Anterior cingulate cortex (tissue), 58 donors: ENCODE results near the gene PRKD2.

Source experiments
- DNase-seq, 58 donors: peaks; one replicate each; lab custom pipeline; 2025; lab: John Stamatoyannopoulos, UW

Gene PRKD2

DNA sequence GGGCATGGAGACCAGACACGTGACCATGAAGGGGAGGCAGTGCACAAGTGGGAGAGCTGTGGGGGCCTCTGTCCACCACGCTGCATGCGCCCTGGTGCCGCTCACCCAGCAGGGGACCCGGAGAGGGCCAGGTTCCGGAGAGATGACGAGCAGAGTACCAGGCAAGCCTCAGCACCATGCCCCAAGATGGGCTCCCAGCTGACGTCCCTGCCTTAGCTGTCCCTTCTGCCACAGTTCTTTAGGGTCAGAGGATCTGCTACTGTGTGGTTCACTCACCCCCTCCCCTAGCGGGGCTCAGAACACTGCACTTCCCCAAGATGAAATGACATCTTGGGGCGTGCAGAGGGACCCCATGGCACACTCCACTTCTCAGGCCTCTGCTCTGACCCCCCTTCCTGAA is 9.6 kb upstream of the PRKD2 start:
- DNase-seq = no peak

DNA sequence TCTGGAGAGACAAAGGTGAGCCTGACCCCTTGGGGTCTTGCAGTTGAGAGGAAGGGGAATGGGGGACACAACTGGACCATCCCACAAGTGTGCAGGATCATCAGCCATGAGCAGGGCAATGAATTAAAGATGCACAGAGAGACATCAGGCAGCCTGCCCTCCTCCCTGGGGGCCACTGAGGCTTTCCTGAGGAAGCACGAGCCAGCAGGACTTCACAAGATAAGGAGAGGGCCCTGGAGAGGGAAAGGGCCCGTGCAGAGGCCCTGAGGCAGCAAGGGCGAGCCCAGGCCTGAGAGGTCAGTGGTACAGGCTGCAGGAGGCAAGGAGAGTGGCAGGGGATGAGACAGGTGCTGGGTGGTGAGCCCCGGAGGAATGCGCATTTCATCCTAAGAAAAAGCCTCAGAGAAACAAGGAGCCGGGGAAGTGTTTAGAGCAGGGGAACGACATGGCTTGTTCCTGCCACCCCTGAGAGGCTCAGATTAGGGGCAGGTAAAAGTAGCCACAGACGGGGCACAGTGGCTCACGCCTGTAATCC is 9.0 kb upstream of the PRKD2 start:
- DNase-seq = no peak

DNA sequence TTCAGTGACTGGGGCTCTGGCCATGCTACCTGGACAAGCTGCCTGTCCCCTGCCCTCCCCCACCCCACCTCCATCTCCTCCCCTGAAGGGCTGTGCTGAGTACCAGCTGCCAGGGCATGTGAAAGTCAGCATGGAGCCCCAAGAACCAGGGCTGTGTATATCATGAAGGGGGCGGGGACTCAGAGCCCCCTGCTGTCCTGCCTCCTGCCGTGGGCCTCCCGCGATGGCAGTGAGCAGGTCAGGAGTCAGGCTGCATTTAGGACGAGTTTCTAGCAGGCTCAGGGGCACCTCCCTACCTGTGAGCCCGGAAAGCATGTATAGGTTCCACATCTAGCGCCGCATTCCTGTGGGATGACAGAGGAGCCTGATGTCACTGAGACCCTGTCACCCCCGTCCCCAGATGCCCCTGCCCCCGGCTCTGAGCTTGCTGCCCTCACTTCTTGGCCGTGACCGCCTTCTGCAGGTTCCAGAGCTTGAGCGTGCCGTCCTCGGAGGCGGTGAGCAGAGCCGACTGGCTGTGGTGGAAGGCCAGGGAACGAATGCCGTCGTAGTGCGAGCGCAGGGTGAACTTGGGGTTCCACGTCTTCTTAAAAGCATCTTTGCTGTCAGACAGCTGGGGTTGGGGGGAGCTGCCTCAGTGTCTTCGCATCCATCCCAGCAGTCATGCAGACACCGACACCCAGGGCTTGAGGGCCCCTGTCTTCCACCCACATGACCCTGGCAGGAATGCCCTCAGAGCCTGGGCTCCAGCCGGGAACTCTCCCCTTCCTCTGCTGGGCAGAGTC is 8.3 kb upstream of the PRKD2 start:
- no peak for DNase-seq

DNA sequence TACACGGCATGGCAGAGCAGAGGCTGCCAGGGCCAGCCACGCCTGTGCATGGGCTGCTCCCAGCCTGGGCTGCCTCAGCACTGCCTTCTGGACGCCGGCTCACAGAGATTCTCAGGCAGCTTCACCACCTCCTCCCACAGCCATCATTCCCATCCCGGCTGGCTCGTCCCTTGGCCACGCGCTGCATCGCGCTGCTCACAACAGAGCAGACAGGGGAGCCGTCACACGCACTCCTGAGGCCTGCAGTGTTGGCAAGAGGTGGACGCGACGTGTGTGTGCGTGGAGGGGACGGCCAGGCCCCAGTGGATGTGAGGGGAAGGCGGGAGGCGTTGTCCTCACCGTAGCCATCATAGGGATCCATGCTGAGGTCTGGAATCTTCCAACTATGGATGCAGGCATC is 7.6 kb upstream of the PRKD2 start:
- DNase-seq = peak in 16 of 58 donors; percentile 13 to 73 (median 40)

DNA sequence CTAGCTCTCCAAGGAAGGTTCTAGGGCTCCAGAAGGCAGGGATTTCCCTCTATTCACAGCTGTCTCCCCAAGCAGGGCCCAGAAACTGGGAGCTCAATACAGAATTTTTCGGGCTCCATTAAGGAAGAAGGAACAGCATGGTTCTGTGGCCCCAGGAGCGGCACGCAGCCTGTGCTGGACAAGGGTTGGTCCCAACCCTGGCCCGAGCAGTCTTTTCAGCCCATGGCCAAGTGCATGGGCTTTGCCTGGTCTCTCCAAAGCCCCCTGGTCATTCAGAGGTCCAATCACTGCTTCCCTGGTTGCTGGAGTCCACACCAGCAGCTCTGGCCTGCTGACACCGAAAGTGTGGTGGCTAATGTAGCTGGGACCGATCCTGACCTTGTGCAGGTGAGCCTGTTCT is 6.6 kb upstream of the PRKD2 start:
- no peak for DNase-seq

DNA sequence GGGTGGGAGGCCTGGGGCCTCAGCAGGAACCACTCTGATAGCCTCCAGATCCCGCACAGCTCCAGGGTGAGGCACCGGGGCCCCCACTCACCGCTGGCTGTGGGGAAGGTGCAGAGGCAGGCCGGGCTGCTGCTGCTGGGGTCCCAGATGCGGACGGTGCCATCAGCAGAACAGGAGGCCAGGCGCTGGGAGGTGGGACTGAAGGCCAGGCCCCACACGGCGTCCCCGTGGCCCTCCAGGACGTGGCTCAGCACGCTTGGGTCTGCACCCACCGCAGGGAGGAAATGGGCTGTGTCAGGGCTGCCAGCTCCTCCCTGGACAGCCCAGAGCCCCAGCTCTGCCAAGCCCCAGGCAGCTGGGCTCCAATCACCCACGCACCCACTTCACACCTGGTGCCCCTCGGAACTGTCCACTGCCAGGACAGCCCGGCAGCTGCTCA is 6.1 kb upstream of the PRKD2 start:
- DNase-seq = no peak

DNA sequence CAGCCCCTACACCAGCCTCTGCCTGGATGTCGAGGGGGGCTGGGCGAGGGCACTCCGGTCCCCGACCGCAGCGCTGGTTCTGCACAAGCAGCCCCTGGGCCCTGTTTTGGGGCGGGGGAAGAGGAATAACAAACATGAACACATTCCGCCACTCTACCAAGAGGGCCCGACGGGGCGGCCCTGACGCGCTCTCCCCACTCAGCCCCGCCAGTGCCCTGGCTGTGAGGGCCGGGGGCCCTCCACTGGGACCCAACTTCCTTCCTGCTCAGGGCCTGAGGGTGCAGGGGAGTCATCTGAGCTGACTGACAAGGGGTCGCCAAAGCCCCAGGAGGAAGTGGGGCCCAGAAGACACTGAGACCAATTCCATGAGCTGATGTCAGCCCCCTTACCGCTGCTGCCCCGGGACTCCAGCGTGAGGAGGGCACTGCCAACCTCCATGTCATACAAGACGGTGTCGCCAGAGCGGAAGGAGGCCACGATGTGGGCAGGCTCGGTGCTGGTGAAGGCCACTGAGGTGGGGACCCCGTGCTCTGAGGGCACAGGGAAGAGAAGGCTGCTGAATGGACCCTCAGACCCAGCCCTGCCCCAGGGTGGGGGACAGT is 5.6 kb upstream of the PRKD2 start:
- no peak for DNase-seq

DNA sequence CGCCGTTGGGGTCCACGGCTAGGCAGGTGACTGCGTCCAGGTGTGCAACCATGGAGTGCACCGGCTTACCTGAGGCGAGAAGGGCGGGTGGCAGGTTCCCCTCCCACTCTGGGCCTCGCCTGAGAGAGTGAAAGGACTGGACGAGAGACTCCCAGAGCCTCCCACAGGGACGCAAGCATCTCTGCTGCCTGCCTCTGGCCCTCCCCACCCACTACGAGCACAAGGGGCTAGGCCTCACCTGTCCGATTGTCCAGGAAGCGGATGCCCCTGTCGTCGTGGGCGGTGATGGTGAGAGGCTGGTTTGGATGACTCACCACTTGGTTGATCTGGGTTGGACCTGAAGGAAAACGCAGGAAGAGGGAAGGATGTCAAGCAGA is 5.1 kb upstream of the PRKD2 start:
- DNase-seq = no peak

DNA sequence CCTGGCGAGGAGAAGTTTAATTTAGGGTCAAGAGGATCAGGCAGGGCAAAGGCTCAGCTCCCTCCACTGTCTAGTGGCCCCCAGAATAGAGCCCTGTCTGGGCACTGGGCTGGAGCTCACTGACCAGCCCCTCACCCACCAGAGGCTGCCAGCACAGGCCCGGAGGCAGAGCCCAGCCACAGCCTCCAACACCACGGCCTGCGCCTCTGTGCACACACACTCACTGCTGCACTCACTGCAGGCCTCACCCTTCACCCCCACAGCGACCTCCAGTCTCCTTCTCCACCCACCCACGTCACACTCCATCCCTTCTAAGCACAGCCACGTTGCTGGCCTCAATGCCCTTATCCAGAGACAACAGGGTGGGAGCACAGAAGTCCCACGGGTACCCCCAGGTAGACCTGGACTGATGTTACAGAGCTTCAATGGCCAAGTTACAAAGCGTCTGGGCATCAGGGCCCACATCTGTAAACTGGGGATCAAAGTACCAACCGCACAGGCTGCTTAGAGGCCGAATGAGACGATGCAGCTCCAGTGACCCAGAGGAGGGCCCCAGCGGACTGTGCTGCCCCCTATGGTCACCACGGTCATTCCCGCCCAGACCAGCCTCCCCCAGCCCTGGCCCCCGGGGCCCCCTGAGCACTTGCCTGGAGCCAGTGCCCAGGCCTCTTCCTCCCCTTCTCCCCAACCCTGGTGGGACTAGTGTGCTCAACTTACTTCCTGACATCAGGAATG is 4.5 kb upstream of the PRKD2 start:
- no peak for DNase-seq

DNA sequence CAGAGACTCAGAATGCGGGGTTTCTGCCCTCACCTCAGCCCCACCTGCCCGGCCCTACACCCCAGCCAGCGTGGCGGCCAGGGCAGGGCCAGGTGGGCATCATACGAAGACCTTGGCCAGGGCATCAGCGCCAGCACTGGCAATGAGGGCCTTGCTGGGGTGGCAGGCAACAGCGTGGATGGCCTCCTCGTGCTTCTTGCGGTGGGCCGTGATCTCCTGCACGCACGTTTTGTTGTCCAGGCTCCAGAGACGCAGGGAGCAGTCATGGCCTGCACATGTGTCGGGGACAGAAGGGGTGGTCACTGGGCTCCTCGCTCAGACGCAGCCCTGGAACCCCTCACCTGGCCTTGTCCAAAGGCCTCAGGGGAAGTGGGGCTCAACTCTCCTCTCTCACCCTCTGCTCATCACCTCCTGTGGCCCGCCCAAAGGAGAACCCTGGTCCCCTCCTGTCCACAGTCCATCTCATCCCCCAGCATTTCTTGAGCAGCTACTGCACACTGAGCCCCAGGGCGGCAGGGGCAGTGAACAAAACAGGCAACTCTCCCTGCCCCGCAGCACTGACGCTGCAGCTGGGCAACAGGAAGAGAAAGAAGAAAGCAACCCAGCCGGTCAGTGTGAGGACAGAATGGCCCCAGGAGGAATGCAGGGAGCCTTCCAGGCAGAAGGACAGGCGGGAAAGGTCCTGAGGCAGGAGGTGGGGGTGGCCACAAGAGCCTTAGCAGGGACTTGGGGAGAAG is 3.8 kb upstream of the PRKD2 start:
- no peak for DNase-seq

DNA sequence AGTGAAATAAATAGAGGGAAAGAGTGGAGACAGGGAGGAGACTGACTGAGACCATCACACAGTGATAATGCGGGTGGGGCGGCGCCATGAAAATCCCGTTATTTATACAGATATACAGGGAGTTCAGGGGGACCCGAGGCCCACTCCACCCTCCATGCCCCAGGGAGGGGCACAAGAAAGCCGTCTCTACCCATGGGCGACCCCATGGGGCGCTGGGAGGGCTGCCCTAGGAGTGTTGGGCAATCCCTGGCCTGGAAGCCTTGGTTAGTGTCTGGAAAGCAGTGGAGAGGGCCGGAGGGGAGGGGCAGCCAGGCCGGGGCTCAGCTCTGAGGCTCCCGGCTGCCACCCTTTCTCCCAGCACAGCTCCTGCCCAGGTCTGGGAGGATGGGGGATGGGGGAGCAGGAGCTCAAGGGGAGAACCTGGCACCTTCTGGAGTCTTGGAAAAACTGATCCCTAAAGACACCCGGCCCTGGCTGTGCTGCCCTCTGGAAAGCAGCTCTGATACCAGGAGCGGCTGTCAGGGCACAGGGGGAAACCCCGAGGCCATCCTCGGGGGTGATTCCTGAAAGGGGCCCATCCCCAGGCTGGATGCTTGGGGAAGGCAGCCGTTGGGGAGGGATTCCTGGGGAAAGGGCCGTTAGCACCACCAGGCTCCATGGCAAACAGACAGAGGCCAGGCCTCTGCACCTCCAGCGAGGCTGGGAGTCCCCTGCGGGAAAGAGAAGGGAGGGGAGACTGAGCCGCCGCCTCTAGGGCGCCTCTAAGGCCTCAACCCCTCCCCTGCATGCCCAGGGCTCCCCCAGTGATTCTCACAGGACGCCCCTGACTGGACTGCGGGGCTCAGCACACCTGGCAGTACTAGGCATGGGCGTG is 3.0 kb upstream of the PRKD2 start:
- DNase-seq = no peak

DNA sequence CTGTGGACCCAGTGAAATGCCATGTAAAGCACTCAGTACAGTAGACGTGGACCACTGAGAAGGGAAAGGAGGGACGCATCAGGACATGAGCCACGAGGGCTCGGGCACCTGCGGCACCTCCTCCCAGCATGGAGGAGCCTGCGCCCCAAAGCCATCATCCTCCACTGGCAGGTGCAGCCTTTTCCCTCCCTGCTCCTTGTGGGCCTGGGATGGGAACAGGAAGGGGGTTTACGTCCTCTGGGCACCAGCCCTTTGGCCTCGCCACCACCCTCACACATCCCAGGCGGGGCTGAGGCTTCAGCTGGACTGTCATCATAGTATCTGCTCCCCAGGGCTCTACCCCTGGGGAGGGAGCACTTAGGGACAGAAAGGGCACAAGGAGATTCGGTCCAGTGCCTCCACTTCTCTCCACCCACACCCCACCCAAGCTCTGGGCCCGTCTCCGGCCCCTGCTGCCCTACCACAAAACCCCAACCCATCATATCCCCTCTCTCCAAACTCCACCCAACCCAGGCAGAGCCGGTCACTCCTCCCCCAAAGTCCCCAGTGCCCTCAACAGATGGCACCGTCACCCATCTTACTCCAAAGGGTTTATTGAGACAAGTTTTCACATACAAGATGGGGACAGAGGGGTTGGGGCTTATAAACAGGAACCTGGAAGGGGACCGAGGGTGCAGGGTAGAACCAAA is 2.2 kb upstream of the PRKD2 start:
- no peak for DNase-seq

DNA sequence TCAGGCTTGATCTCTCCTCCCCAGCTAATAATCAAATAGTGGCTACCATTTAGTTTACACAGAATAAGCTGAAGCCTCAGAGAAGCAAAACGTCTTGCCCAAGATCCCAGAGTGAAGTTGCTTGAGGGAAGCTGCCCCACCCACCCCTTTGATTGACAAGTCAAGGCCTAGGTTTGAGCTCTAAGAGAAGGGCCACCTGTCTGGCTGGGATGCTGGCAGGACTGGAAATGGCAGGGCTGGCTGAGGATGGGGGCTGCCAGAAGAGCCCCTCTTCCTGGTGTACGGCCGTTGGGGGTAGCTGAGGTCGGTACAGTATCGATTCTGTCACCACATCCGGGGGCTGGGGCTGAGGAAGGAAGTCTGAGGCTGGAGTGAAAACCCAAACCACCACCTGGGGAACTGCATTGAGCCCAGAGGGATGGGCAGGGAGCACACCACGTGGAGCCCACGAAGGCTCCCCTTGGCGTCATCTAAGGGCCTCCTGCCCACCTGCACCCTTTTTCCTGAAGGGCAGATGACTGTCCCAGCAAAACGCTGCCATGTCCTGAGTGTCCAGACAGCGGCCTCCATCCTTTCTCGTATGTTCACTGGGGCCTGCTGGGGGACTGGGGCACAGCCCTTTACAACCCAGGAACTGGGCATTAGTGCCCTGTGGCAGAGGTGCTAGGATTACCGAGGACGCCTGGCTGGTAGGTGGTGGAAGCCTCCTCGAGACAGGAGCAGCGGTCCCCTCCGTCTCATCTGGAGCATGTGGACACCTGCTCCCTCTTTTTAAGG is 1.4 kb upstream of the PRKD2 start:
- DNase-seq = no peak

DNA sequence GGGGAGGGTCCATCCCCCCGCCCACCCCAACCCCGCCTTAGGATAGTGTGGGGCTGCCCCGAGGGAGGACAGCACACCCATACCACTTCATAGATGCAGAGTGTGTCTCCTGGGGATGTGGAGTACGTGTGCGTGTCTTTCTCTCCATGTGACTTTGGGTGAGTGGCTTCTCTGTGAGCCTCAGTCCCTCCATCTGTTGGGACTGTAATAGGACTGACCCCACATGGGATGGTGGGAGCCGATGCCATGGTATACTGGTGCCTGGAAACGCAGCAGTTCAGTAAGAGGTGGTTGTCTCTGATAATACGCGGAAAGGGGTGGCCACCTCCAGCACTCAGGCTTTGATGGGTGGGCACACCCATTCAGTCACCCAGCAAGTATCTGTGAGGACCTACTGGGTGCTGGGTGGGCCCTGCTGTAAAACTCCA is 816 bp upstream of the PRKD2 start:
- DNase-seq = no peak

DNA sequence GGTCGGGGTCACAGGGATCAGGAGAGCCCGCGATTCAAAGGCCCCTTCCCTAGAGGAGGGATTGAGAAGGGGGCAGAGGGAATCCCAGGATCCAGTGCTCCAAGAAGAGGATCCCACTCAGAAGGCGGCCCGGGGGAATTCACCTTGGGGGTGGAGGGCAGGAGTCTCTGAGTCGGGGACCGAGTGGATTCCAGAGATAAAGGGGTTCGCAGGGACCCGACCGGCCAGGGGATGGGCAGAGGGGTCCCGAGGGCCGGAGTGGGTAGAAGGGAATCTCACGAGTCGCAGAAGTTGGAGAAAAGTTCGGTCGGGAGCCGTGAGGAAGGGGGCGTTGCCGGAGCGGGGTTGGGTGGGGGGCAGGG is 261 bp downstream of the PRKD2 start:
- DNase-seq = no peak

DNA sequence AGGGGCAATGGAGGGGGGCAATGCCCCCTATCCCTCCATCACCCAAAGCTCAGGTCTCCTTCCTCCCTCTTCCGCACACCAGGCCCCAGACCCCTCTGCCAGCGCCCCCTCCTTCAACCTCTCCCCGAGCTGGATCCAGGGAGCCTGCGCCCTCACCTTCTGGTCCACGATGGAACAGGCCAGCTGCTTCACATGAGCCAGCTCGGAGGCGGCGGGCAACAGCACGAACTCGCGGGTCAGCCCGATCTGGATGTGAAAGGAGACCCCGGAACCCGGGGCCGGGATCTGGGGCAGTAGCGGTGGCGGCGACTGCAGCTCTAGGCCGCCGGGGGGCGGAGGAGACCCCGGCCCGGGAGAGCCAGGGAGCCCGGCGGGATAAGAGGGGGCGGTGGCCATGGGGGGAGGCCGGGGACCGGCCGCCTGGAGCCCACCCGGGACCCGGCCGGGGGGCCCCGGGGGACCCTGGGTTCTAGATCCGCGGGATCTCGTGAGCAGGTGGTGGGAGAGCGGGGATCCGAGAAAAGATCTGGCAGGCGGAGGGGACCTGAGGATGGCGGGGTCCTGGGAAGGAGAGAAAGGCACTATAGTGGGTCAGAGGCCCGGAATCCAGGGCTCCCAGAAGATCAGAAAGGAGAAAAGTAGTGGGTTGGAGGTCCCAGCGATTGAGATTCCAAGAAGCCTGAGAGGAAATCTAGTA is 791 bp downstream of the PRKD2 start:
- no peak for DNase-seq

DNA sequence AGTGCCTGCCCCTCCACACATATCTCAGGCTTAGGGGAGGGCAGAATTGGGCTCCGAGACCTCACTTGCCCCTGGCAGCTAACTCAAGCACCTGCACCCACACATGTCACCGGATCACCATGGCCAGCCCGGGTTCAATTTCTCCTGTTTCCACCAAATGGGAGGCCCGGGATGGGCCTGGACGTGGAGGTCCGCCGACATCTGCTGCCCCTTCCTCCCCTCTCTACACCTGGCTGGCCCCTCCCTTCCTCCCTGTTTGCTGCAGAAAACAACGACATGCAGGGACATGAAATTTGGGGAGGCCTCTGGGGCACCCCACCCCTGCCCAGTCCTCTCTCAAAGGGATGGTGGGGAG is 1.3 kb downstream of the PRKD2 start:
- DNase-seq = no peak
